ENCODE measurements around the gene PRKCH. TPM values are rescaled to one million over a fixed set of nuclear protein-coding genes. Genes with fewer than 3 reads are reported as not detected.

Gene PRKCH
- total and polyA plus RNA-seq, 9 donors: 10.2 to 15.5 (median 12.3) TPM

- no peak for DNase-seq
Measured at GRCh38 chr14:61372842-61373555, 51.6 kb downstream of the PRKCH start.

DNA sequence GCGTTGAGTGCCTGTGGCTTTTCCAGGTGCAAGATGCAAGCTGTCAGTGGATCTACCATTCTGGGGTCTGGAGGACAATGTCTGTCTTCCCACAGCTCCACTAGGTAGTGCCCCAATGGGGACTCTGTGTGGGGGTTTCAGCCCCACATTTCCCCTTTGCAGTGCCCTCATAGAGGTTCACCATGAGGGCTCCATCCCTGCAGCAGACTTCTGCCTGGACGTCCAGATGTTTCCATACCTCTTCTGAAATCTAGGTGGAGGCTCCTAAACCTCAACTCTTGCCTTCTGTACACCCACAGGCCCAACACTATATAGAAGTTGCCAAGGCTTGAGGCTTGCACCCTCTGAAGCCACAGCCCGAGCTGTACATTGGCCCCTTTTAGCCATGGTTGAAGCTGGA is 52.9 kb downstream of the PRKCH start:
- no peaks in the 10 kb centered on the region for H3K36me3 ChIP-seq (ENCODE audit: control insufficient read depth, insufficient read depth, low read length)
- no peak for DNase-seq
- no peaks in the 10 kb centered on the region for H3K4me1 ChIP-seq (ENCODE audit: control insufficient read depth, insufficient read depth, low read length)
- no peak overlapping the region for H3K27ac ChIP-seq (ENCODE audit: low read length)
- H3K27me3 ChIP-seq (ENCODE audit: control insufficient read depth, insufficient read depth, low read length): no peaks in the 10 kb centered on the region
- 89% methylated on average over 2 of the region's 3 CpGs for WGBS (ENCODE audit: insufficient coverage)
- no peak overlapping the region for H3K4me3 ChIP-seq (ENCODE audit: low read length)
- H3K9me3 ChIP-seq (replicated peaks; ENCODE audit: control insufficient read depth, low read depth, low read length): peaks cover 16% of the 10 kb centered on the region

More at GRCh38 chr14:61372842-61373555, 51.6 kb downstream of the PRKCH start:
- no CpG with 5 or more reads among the region's 3 CpGs for WGBS (ENCODE audit: insufficient coverage)
- Histone ChIP-seq H3K27me3 (ENCODE audit: control insufficient read depth, insufficient read depth, low read length) (no peaks in the 10 kb centered on the region), H3K4me1 (ENCODE audit: control insufficient read depth, insufficient read depth, low read length) (peaks cover 2% of the 10 kb centered on the region), H3K27ac (ENCODE audit: low read length) (no peak overlapping the region), H3K4me3 (ENCODE audit: low read length) (no peak overlapping the region), H3K9me3 (replicated peaks; ENCODE audit: control insufficient read depth, low read depth, low read length) (peaks cover 16% of the 10 kb centered on the region), H3K36me3 (ENCODE audit: control insufficient read depth, insufficient read depth, low read length) (no peaks in the 10 kb centered on the region)

- peaks cover 16% of the 10 kb centered on the region for H3K9me3 ChIP-seq (replicated peaks; ENCODE audit: control insufficient read depth, low read depth, low read length)
- H3K4me3 ChIP-seq (ENCODE audit: low read length): no peak overlapping the region
- 100% methylated on average over 1 of the region's 3 CpGs for WGBS (ENCODE audit: insufficient coverage)
- no peak for DNase-seq
- H3K4me1 ChIP-seq (ENCODE audit: control insufficient read depth, insufficient read depth, low read length): no peaks in the 10 kb centered on the region
- no peaks in the 10 kb centered on the region for H3K36me3 ChIP-seq (ENCODE audit: control insufficient read depth, insufficient read depth, low read length)
- no peak overlapping the region for H3K27ac ChIP-seq (ENCODE audit: low read length)
- no peaks in the 10 kb centered on the region for H3K27me3 ChIP-seq (ENCODE audit: control insufficient read depth, insufficient read depth, low read length)
Measured at GRCh38 chr14:61375218-61375617, 53.8 kb downstream of the PRKCH start.

- Histone ChIP-seq H3K4me3 (ENCODE audit: low read length) (no peak overlapping the region), H3K4me1 (ENCODE audit: control insufficient read depth, insufficient read depth, low read length) (no peaks in the 10 kb centered on the region), H3K27me3 (ENCODE audit: control insufficient read depth, insufficient read depth, low read length) (no peaks in the 10 kb centered on the region), H3K9me3 (replicated peaks; ENCODE audit: control insufficient read depth, low read depth, low read length) (peaks cover 16% of the 10 kb centered on the region), H3K36me3 (ENCODE audit: control insufficient read depth, insufficient read depth, low read length) (no peaks in the 10 kb centered on the region), H3K27ac (ENCODE audit: low read length) (no peak overlapping the region)
- DNase-seq: no peak
- WGBS (ENCODE audit: insufficient coverage): 78% methylated on average over 1 of the region's 1 CpG
Measured at GRCh38 chr14:61376314-61376713, 54.9 kb downstream of the PRKCH start.

GRCh38 chr14:61377749-61378148 is 56.4 kb downstream of the PRKCH start:
- DNase-seq: no peak
- Histone ChIP-seq H3K4me1 (ENCODE audit: control insufficient read depth, insufficient read depth, low read length) (no peaks in the 10 kb centered on the region), H3K27me3 (ENCODE audit: control insufficient read depth, insufficient read depth, low read length) (no peaks in the 10 kb centered on the region), H3K4me3 (ENCODE audit: low read length) (no peak overlapping the region), H3K27ac (ENCODE audit: low read length) (no peak overlapping the region), H3K36me3 (ENCODE audit: control insufficient read depth, insufficient read depth, low read length) (no peaks in the 10 kb centered on the region), H3K9me3 (replicated peaks; ENCODE audit: control insufficient read depth, low read depth, low read length) (peaks cover 16% of the 10 kb centered on the region)

DNA sequence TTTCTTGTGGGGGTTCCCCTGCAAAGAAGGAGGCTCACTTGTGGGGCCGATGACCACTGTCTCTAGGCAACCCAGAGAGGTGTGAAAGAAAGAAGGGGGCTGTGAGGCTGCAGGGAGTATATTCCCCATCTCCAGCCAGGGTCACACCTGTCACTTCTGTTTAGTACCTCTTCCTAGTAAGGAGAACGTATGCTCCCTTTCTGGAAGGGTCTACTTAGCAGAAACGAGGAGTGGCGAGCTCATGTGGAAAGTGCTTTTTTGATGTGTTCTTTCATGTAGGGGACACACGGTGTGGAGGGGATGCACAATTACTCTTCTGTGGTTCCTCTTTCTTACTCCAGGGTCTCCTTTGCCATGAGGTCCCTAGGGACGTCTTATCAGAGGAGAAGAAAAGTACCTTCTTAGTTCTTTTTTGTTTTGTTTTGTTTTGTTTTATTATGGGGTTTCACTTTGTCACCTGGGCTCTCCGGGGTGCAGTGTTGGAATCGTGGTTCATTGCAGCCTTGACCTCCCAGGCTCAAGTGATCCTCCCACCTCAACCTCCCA is 58.3 kb downstream of the PRKCH start:
- H3K4me3 ChIP-seq (ENCODE audit: low read length): no peak overlapping the region
- H3K4me1 ChIP-seq (ENCODE audit: control insufficient read depth, insufficient read depth, low read length): no peaks in the 10 kb centered on the region
- H3K36me3 ChIP-seq (ENCODE audit: control insufficient read depth, insufficient read depth, low read length): no peaks in the 10 kb centered on the region
- no peak for DNase-seq
- H3K27me3 ChIP-seq (ENCODE audit: control insufficient read depth, insufficient read depth, low read length): no peaks in the 10 kb centered on the region
- H3K9me3 ChIP-seq (replicated peaks; ENCODE audit: control insufficient read depth, low read depth, low read length): peaks cover 4% of the 10 kb centered on the region
- H3K27ac ChIP-seq (ENCODE audit: low read length): no peak overlapping the region
- 50% methylated on average over 1 of the region's 8 CpGs for WGBS (ENCODE audit: insufficient coverage)

- no peak overlapping the region for H3K27ac ChIP-seq (ENCODE audit: low read length)
- H3K36me3 ChIP-seq (ENCODE audit: control insufficient read depth, insufficient read depth, low read length): no peaks in the 10 kb centered on the region
- no peak overlapping the region for H3K4me3 ChIP-seq (ENCODE audit: low read length)
- WGBS (ENCODE audit: insufficient coverage): 83% methylated on average over 1 of the region's 3 CpGs
- DNase-seq: no peak
- no peaks in the 10 kb centered on the region for H3K4me1 ChIP-seq (ENCODE audit: control insufficient read depth, insufficient read depth, low read length)
- H3K27me3 ChIP-seq (ENCODE audit: control insufficient read depth, insufficient read depth, low read length): no peaks in the 10 kb centered on the region
- H3K9me3 ChIP-seq (replicated peaks; ENCODE audit: control insufficient read depth, low read depth, low read length): no peaks in the 10 kb centered on the region
Measured at GRCh38 chr14:61380984-61381383, 59.6 kb downstream of the PRKCH start.

GRCh38 chr14:61381553-61381952 is 60.2 kb downstream of the PRKCH start:
- H3K4me1 ChIP-seq (ENCODE audit: control insufficient read depth, insufficient read depth, low read length): peaks cover 2% of the 10 kb centered on the region
- DNase-seq: no peak
- 78% methylated on average over 9 of the region's 9 CpGs for WGBS (ENCODE audit: insufficient coverage)
- no peak overlapping the region for H3K27ac ChIP-seq (ENCODE audit: low read length)
- no peak overlapping the region for H3K4me3 ChIP-seq (ENCODE audit: low read length)
- no peaks in the 10 kb centered on the region for H3K9me3 ChIP-seq (replicated peaks; ENCODE audit: control insufficient read depth, low read depth, low read length)
- no peaks in the 10 kb centered on the region for H3K27me3 ChIP-seq (ENCODE audit: control insufficient read depth, insufficient read depth, low read length)
- H3K36me3 ChIP-seq (ENCODE audit: control insufficient read depth, insufficient read depth, low read length): no peaks in the 10 kb centered on the region

- Histone ChIP-seq H3K36me3 (ENCODE audit: control insufficient read depth, insufficient read depth, low read length) (no peaks in the 10 kb centered on the region), H3K4me1 (ENCODE audit: control insufficient read depth, insufficient read depth, low read length) (peaks cover 4% of the 10 kb centered on the region), H3K9me3 (replicated peaks; ENCODE audit: control insufficient read depth, low read depth, low read length) (no peaks in the 10 kb centered on the region), H3K27ac (ENCODE audit: low read length) (no peak overlapping the region), H3K4me3 (ENCODE audit: low read length) (no peak overlapping the region), H3K27me3 (ENCODE audit: control insufficient read depth, insufficient read depth, low read length) (no peaks in the 10 kb centered on the region)
- DNase-seq: no peak
- WGBS (ENCODE audit: insufficient coverage): no CpG with 5 or more reads among the region's 2 CpGs
Measured at GRCh38 chr14:61382842-61383241, 61.5 kb downstream of the PRKCH start.

DNA sequence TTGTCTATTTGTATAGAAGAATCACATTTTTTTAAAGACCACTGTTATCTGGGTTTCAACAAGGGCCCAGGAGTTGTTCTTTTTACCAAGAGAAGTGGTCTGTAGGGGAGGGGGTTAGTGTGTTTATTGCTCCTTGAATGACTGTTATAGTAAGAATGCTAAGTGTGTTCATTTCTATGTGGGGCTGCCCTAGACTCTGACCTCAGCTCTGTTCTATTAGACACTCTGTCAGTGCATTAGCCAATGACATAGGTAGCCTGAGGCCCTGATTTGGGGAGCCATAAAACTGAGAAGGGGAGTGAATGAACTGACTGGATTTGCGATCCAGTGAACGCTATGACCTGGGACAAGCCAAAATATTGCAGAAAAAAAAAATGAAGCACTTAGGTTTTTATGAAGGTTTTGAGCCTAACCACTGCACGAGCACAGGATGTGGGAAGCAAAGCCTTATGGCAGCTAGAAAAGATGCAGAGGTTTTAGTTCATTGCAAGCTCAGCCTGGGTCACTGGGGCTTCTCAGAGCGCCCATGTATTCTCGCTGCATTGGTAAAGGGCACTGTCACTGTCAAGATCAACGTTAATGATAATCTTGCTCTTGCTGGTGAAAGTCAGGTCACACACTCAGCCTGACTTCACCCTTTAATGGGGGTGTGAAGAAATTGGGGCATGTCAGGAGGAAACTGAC is 63.8 kb downstream of the PRKCH start:
- Histone ChIP-seq H3K9me3 (replicated peaks; ENCODE audit: control insufficient read depth, low read depth, low read length) (no peaks in the 10 kb centered on the region), H3K27ac (ENCODE audit: low read length) (no peak overlapping the region), H3K4me1 (ENCODE audit: control insufficient read depth, insufficient read depth, low read length) (peaks cover 7% of the 10 kb centered on the region), H3K4me3 (ENCODE audit: low read length) (no peak overlapping the region), H3K27me3 (ENCODE audit: control insufficient read depth, insufficient read depth, low read length) (no peaks in the 10 kb centered on the region), H3K36me3 (ENCODE audit: control insufficient read depth, insufficient read depth, low read length) (no peaks in the 10 kb centered on the region)
- 51% methylated on average over 6 of the region's 6 CpGs for WGBS (ENCODE audit: insufficient coverage)
- no peak for DNase-seq

Data from muscle of leg (tissue), 11 donors.